ENCODE results near the gene FOXS1.

- TF ChIP-seq EZH2 (IDR thresholded peaks at IDR 0.05; ENCODE audit: borderline replicate concordance, control insufficient read depth, low read depth, low read length), result no peak
- no peak for TF ChIP-seq CTCF (IDR thresholded peaks at IDR 0.05 in 2 of 3, conservative IDR thresholded peaks at IDR 0.05 in 1 of 3; ENCODE audit: control insufficient read depth in 2 of 3, extremely low read depth in 1 of 3, insufficient read depth in 1 of 3, low read depth in 3 of 3, low read length in 3 of 3)
- TF ChIP-seq ZBTB33 (IDR thresholded peaks at IDR 0.05), result no peak
- TF ChIP-seq RCOR1 (conservative IDR thresholded peaks at IDR 0.05; ENCODE audit: low read depth, low read length), result no peak
- TF ChIP-seq, protein P1, sequence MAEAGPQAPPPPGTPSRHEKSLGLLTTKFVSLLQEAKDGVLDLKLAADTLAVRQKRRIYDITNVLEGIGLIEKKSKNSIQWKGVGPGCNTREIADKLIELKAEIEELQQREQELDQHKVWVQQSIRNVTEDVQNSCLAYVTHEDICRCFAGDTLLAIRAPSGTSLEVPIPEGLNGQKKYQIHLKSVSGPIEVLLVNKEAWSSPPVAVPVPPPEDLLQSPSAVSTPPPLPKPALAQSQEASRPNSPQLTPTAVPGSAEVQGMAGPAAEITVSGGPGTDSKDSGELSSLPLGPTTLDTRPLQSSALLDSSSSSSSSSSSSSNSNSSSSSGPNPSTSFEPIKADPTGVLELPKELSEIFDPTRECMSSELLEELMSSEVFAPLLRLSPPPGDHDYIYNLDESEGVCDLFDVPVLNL (IDR thresholded peaks at IDR 0.05; ENCODE audit: low read depth, low read length), result no peak
- no peak for TF ChIP-seq REST (IDR thresholded peaks at IDR 0.05; ENCODE audit: low read depth, low read length)
- TF ChIP-seq SMAD1 (IDR thresholded peaks at IDR 0.05; ENCODE audit: low read depth, partially characterized antibody), result no peak
- TF ChIP-seq POLR2A (IDR thresholded peaks at IDR 0.05; ENCODE audit: low read depth, low read length), result no peak
These were observed 11.4 kb downstream of the FOXS1 start for GRCh38 chr20:31833931-31834521.

Data from GM12878 (cell line).